Activated CD8-positive, alpha-beta memory T cell treated with anti-CD3 and anti-CD28 coated beads for 4 hours (primary cell): ENCODE data around the gene MLPH.

Experiments used
- DNase-seq, 2 donors: peaks; one replicate each; pipeline ENCODE4 v3.0.0-alpha.2; 2020; ENCODE audit warnings: low read depth in 2 of 2

MLPH gene

DNA sequence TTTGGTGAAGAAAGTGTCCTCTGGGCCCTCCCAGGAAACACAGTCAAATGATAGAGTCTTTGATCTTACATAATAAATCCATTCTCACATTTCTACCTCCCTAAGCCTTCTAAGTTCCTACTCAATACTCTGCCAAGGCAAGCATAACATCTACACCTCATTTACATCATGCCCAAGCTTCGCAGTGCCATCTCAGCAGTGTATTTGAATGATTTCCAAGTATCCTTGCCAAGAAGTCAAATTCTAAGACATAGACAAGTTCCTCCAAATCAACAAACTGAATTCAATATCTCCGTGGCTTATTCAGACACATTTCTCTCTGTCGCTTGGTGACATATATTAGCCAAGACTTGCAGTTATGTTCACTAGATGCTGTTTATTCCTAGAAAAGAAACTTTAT lies 8.1 kb upstream of the MLPH start:
- DNase-seq: no peak

GRCh38 chr2:237479747-237480146 lies 7.3 kb upstream of the MLPH start:
- no peak for DNase-seq

DNA sequence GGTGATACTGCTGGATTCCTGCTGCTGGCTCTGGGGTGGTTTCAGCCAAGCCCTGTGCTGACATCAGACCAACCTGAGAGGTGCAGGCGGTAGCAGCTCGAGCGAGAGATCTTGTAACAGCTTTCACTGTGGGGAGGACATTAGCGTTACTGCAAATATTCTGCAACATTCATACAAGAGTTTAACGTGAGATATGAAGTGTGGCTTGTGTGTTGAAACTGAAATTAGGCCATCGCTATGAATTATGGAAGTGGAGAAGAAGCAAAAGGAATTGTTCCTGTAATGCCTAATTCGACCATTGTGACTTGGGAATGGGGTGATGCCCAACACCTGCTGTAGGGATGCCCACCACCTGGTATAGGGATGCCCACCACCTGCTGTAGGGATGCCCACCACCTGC lies 6.5 kb upstream of the MLPH start:
- DNase-seq: no peak

- no peak for DNase-seq
Observed at GRCh38 chr2:237480988-237481525, 6.0 kb upstream of the MLPH start.

DNA sequence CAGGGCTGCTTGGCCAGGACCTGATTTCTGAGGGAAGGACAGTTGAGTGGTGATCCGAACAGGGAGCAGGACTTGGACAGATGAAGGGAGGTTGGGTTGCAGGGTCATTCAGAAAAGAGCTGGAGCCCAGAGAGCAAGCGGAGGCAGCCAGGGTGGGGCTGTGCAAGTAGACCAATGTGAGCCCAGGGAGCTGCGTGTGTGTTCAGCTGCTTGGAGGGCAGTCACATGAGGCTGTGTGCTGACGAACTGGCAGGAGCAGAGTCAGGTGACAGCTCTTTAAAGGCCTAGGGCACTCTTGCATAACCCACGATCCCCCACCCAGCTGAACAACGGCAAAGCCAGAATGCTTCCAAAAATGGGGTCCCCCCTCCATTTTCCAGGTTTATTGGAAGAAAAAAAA lies 4.6 kb upstream of the MLPH start:
- no peak for DNase-seq

GRCh38 chr2:237483018-237483731 lies 3.9 kb upstream of the MLPH start:
- DNase-seq: no peak

GRCh38 chr2:237485304-237485703 lies 1.7 kb upstream of the MLPH start:
- DNase-seq: no peak

DNA sequence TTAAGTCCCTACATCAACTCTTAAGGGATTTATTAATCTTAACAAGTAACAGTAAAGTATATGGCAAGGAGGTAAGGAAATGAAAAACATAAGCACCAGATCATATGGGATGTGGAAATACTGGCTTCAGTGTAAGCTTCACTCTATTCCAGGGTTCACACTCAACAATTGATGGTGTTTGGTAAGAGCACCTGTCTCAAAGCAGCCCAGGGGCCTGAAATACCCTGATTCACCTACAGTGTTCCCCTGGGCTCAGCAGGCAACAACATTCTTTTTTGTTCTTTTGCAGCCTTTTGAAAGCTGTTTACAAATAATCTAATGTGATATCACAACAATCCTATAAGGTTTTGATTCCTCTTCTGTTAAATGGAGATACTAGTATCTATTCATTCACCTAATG lies 1.2 kb upstream of the MLPH start:
- DNase-seq: no peak

DNA sequence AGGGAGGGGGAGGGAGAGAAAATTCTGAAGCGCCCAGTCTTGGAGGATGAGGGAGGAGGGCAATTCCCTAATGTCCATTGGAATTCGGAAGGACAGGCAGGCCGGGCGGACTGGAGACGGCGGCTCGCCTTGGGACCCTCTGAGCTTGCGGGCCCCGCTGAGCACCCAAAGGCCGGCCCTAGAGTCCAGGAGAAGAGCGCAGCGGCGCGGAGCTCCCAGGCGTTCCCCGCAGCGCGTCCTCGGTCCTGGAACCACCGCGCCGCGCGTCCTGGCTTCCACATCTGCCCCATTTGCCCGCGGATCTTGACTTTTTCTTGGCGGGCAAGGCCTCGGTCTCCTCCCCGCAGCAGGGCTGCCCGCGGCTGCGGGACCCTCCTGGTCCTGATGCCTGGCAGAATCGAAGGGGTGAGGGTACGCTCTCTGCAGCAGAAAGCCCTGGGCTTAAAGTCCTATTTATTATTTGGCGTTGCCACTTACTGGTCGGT lies 675 bp upstream of the MLPH start:
- DNase-seq: no peak

GRCh38 chr2:237487496-237487895 lies 445 bp downstream of the MLPH start:
- no peak for DNase-seq

DNA sequence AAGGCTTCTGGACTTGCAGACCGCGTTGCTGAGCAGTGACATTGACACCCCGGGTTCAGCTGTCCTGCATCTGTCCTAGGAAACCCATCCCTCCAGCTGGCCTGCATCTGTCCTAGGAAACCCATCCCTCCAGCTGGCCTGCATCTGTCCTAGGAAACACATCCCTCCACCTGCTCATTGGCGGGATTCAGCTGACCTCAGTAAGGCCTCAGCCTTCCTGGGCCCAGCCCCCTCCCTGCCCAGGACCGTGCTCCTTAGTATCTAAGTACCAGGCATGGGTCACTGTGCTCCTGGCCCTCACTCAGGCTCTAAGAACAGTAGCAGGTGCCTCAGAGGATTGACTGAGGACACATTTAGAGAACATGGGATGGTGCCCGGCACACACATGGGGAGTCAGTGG lies 1.2 kb downstream of the MLPH start:
- DNase-seq: no peak

- no peak for DNase-seq
Observed at GRCh38 chr2:237488901-237489860, 2.1 kb downstream of the MLPH start.

DNA sequence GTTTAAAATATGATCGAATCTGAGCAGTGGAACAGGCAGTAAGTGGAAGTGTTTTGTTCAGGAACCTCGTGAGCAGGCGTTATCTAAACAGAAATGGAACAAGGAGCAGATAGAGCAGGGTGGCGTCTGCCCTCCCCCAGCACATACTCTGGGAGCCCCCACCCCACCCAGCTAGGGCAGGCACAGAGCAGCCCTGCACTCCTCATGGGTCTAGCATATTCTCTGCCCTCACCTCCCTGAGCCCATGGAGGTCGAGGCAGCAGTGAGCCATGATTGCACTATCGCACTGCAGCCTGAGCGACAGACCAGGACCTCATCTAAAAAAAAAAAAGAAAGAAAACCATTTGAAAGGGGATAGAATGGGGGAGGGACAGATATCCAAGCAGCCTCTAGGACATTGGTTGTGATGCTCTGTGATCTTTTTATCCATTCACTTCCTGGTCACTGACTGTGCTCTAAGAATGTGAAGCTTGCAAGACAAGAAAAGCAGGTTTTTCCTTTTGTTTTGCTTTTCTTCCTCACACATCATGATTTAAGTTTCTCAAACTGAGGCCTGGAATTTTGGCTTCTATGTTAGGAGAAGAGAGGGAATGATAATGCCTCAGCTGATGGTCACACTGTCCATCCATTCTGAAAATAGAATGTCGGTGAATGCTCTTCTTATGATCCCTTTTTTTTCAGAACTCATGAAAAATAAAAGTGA lies 3.1 kb downstream of the MLPH start:
- DNase-seq: no peak

GRCh38 chr2:237490795-237491194 lies 3.7 kb downstream of the MLPH start:
- DNase-seq: no peak

- DNase-seq: no peak
Observed at GRCh38 chr2:237491515-237492118, 4.6 kb downstream of the MLPH start.

DNA sequence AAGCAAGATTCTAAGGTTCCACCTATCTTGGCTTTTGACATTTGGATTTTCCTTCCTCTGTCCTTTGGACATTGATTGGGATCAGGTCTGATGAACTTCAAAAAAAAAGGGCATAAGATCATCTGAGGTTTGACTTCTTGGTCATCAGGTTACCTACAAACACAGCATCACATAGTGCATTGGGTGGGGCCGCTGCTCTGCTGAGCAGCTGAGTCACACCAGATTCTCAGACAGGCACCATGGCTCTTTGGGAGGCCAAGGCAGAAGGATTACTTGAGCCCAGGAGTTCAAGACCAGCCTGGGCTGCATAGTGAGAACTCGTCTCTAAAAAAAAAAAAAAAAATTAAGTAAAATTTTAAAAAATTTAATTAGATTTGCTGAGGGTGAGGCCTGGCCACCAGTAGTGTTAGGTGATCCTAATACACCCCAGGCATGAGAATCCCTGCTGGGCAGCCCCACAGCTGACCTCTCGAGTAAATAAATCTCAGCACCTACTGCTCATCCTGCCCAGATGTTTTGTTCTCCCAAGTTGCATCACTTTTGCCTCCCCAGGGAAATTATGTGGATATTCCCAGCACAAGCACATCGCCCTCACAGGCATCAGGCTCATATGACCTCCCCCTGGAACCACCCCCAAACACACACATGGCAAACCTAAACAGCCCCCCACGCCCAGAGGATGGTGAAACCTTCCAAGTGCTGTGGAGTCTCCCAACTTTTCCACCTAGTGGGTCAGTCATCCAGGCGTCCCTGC lies 5.3 kb downstream of the MLPH start:
- DNase-seq: no peak

DNA sequence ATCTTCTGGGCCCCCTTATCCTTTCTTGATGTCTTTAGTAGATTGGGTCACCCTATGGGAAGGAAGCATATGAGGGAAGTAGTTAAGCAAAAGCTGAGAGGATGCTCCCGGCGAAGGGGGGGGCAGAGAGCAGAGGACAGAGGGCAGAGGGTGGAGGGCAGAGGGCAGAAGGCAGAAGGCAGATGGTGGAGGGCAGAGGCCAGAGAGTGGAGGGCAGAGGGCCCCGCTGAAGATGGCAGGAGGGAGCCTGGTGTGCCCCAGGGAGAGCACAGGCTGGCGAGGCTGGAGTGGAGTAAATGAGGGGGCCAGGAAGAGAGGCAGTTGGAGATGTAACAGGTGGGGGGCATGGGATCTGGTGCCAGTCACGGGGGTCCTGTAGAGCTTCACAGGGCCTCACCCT lies 7.0 kb downstream of the MLPH start:
- no peak for DNase-seq

- DNase-seq: no peak
Observed at GRCh38 chr2:237495521-237496117, 8.6 kb downstream of the MLPH start.

DNA sequence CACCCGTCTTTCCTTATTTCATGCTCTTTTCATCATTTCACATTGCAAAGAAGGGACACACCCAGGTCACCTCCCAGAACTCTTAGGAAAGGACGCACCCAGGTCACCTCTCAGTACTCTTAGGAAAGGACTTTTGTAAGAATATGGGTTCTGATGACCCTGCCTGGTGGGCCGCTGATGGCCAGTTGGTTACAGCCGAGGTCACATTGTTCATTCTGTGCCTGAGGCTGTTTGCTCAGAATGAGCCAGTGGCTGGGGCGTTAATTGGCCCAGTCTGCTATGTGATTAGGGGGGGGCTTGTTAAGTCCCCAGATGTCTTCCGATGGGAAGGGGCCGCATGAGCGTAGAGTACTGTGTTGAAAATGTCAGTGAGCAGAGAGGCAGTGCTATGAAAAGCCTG lies 9.4 kb downstream of the MLPH start:
- DNase-seq: no peak

DNA sequence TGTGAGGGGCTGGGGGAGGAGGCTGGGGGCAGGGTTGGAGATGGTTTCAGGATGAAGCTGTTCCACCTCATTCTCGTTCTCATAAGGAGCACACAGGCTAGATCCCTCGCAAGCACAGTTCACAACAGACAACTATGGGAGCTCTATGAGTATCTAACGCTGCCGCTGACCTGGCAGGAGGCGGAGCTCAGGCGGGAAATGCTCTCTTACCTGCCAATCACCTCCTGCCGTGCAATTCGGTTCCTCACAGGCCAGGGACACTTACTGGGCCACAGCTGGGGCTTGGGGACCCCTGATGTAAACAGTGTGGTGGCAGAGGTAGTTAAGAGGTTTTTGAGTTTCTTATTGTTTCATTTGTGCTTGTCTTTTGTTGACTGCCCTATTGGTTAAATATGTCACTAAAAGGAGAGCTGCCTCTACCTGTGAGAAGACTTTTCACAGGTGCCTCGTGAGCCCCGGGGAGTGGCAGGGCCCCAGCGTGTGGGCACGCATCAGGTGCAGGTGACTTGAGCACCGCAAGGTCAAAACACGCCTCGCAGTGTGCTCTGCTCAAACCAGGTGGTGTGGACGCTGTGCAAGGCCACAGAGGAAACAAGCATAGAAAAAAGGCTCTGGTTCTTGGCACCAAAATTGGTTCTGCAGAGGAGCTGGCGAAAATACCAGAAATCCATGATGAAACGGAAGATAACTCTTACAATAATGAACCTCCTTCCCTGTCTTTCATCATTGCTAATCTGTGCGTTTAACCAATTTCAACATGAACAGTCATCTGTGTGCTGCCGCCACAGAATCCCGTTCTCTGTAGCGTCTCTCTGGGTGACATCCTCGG lies 10.2 kb downstream of the MLPH start:
- DNase-seq: no peak
